ENCODE results near the gene ARL5A.

DNA sequence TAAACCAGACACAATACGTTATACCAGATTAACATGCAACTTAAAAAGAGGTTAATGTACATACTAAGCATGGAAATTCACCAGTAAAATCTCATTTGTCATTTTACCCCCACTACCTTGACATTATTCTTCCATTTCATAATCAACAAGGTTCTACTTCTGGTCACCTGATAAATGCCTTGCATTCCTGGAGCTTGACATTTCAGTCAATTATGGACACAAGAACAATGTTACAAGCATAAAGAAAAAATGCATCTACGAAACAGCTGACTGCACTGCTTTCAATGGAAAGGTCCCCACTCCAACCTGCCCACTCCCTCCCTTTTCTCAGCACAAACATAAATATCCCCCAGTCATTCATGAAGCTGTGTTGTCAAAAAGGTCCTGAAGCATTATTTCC lies 31.4 kb downstream of the ARL5A start:
- TF ChIP-seq CEBPB (IDR thresholded peaks at IDR 0.05; ENCODE audit: low read depth, low read length) (no peak), RAD21 (IDR thresholded peaks at IDR 0.05; ENCODE audit: low read length) (no peak), SMC3 (IDR thresholded peaks at IDR 0.05; ENCODE audit: low read depth, low read length) (no peak)

Data from IMR-90 (cell line).